ENCODE data around the gene SUPT4H1. TPM values are rescaled to one million over a fixed set of nuclear protein-coding genes. Genes with fewer than 3 reads are reported as not detected.

The SUPT4H1 gene
- total and polyA plus RNA-seq, 9 of the 15 experiments (the other 6 are each of a cell fraction or from before 2014, with no cell fraction given) = 62.1 to 320 (median 117) TPM

GRCh38 chr17:58338841-58339754 is 12.9 kb downstream of the SUPT4H1 start (continued):
- no peak for TF ChIP-seq HDAC3 (IDR thresholded peaks at IDR 0.05; ENCODE audit: borderline replicate concordance, partially characterized antibody)
- TF ChIP-seq L3MBTL2 (IDR thresholded peaks at IDR 0.05) = no peak
- no peak for TF ChIP-seq CCAR2 (IDR thresholded peaks at IDR 0.05; ENCODE audit: low read depth, low read length)
- peak; percentile 59 for TF ChIP-seq BRD9 (IDR thresholded peaks at IDR 0.05; ENCODE audit: low read depth, partially characterized antibody)
- TF ChIP-seq KAT8 (IDR thresholded peaks at IDR 0.05; ENCODE audit: low read depth) = peak; percentile 26; the same call in 1 of the 2 replicates
- no peak for TF ChIP-seq E4F1 (CRISPR knock-in tag; IDR thresholded peaks at IDR 0.05; ENCODE audit: borderline replicate concordance)
- TF ChIP-seq SIN3A (IDR thresholded peaks at IDR 0.05; ENCODE audit: borderline replicate concordance in 2 of 2, control insufficient read depth in 1 of 2, low read depth in 2 of 2, low read length in 2 of 2) = peak; percentile 89 to 92; a peak in 3 of 4 replicates
- TF ChIP-seq ZNF217 (CRISPR knock-in tag; IDR thresholded peaks at IDR 0.05) = no peak
- peak; percentile 48; the same call in 1 of the 2 replicates for TF ChIP-seq CTBP1 (IDR thresholded peaks at IDR 0.05; ENCODE audit: borderline replicate concordance)
- TF ChIP-seq MYC (IDR thresholded peaks at IDR 0.05; ENCODE audit: low read depth, low read length) = peak; percentile 28; the same call in 1 of the 2 replicates
- no peak for TF ChIP-seq MYC (CRISPR knock-in tag; IDR thresholded peaks at IDR 0.05; ENCODE audit: borderline replicate concordance, low read depth)
- TF ChIP-seq TEAD1 (CRISPR knock-in tag; IDR thresholded peaks at IDR 0.05) = peak in 1 of 2 experiments; percentile 68; a peak in 2 of 4 replicates
- TF ChIP-seq ZFP36 (IDR thresholded peaks at IDR 0.05; ENCODE audit: low read depth, low read length, partially characterized antibody) = peak; percentile 52
- TF ChIP-seq GABPA (tag; conservative IDR thresholded peaks at IDR 0.05; ENCODE audit: low read depth) = peak; percentile 66
- no peak for TF ChIP-seq ARID2 (IDR thresholded peaks at IDR 0.05)
- TF ChIP-seq CTCF (IDR thresholded peaks at IDR 0.05 in 2 of 3, conservative IDR thresholded peaks at IDR 0.05 in 1 of 3; ENCODE audit: insufficient read depth in 2 of 3, low read depth in 1 of 3, low read length in 3 of 3) = no peak
